Neural progenitor cell (in vitro differentiated cells): Measurements from ENCODE around the gene UBE2K. TPM values are rescaled to one million over a fixed set of nuclear protein-coding genes. Genes with fewer than 3 reads are reported as not detected.

Source experiments
- DNase-seq: peaks from one replicate; pipeline ENCODE4 v3.0.0-alpha.2; 2016; ENCODE audit warnings: low spot score
- H2AFZ ChIP-seq: fragments of 200-600 bp; sonication (generic); replicated peaks from 2 replicates; pipeline ENCODE4 v1.6.1; 2016; ENCODE audit warnings: antibody characterized with exemption
- H3F3A ChIP-seq: fragments of 200-600 bp; sonication (generic); 2 replicates; pipeline ENCODE4 v1.6.1; 2016; ENCODE audit warnings: antibody characterized with exemption, low read depth
- H3K27ac ChIP-seq: fragments of 200-600 bp; sonication (generic); 2 replicates; pipeline ENCODE4 v1.5.1; 2016; ENCODE audit warnings: mild to moderate bottlenecking
- H3K27me3 ChIP-seq: fragments of 200-600 bp; sonication (generic); 2 replicates; pipeline ENCODE4 v1.6.1; 2016; ENCODE audit warnings: mild to moderate bottlenecking, moderate library complexity
- H3K36me3 ChIP-seq: fragments of 200-600 bp; sonication (generic); 2 replicates; pipeline ENCODE4 v1.5.1; 2016
- H3K4me1 ChIP-seq: fragments of 200-600 bp; sonication (generic); 2 replicates; pipeline ENCODE4 v1.6.1; 2016; ENCODE audit warnings: mixed run types
- H3K4me2 ChIP-seq: fragments of 200-600 bp; sonication (generic); 2 replicates; pipeline ENCODE4 v1.6.1; 2016
- H3K4me3 ChIP-seq: fragments of 200-600 bp; sonication (generic); 2 replicates; pipeline ENCODE4 v1.5.1; 2016
- H3K79me2 ChIP-seq: fragments of 200-600 bp; sonication (generic); 2 replicates; pipeline ENCODE4 v1.6.1; 2016; ENCODE audit warnings: low read depth
- H3K9ac ChIP-seq: fragments of 200-600 bp; sonication (generic); 2 replicates; pipeline ENCODE4 v1.6.1; 2016
- H3K9me3 ChIP-seq: fragments of 200-600 bp; sonication (generic); 2 replicates; pipeline ENCODE4 v1.5.1; 2016; ENCODE audit warnings: low read depth
- H4K20me1 ChIP-seq: fragments of 200-600 bp; sonication (generic); 2 replicates; pipeline ENCODE4 v1.6.1; 2016; ENCODE audit warnings: low read depth
- H3K27ac Mint-ChIP-seq: 3 replicates; pipeline ENCODE4 v1.8.0; 2021; ENCODE audit warnings: mixed read lengths
- H3K27me3 Mint-ChIP-seq: 2 replicates; pipeline ENCODE4 v1.8.0; 2022; ENCODE audit warnings: low read depth, mild to moderate bottlenecking, inconsistent platforms, moderate library complexity, mixed read lengths; ENCODE audit not compliant: insufficient read depth
- H3K36me3 Mint-ChIP-seq: 3 replicates; pipeline ENCODE4 v1.8.0; 2021; ENCODE audit warnings: mixed read lengths
- H3K4me1 Mint-ChIP-seq: 3 replicates; pipeline ENCODE4 v1.8.0; 2021; ENCODE audit warnings: mixed read lengths
- H3K4me3 Mint-ChIP-seq: 3 replicates; pipeline ENCODE4 v1.8.0; 2021; ENCODE audit warnings: mild to moderate bottlenecking, moderate library complexity, mixed read lengths
- H3K9me3 Mint-ChIP-seq: 3 replicates; pipeline ENCODE4 v1.8.0; 2020; ENCODE audit warnings: mixed read lengths
- CTCF ChIP-seq: fragments of 200-600 bp; sonication (generic); IDR thresholded peaks from 2 replicates; pipeline ENCODE4 v1.5.1; 2017; ENCODE audit warnings: antibody characterized with exemption, mild to moderate bottlenecking
- EZH2 ChIP-seq: fragments of 200-600 bp; sonication (generic); IDR thresholded peaks from 2 replicates; pipeline ENCODE4 v1.6.1; 2017; ENCODE audit warnings: antibody characterized with exemption, mild to moderate bottlenecking, moderate library complexity
- EZH2phosphoT487 ChIP-seq: fragments of 200-600 bp; sonication (generic); IDR thresholded peaks from 2 replicates; pipeline ENCODE4 v1.6.1; 2017; ENCODE audit warnings: antibody characterized with exemption
- small RNA-seq: library from RNA; depleted of rRNA; stranded (forward); fragments of <200 nt; gene quantifications from one replicate; pipeline ENCODE3, GENCODE V24; 2015
- total RNA-seq: library from RNA; depleted of rRNA; stranded (reverse); fragments of >200 nt; gene quantifications from 2 replicates; pipeline ENCODE4 v1.2.3, GENCODE V29; 2015; ENCODE audit warnings: low replicate concordance

UBE2K gene
- total RNA-seq, 1 donor from 2014 or later: 61.8 TPM

- H3K27me3 Mint-ChIP-seq: no peaks in the 10 kb centered on the region
- Histone ChIP-seq H3K9me3 (no peaks in the 10 kb centered on the region), H3K4me2 (no peak overlapping the region), H3K79me2 (no peaks in the 10 kb centered on the region), H3F3A (peaks cover 20% of the 10 kb centered on the region), H2AFZ (no peak overlapping the region), H3K4me1 (peaks cover 10% of the 10 kb centered on the region), H4K20me1 (peaks cover 13% of the 10 kb centered on the region), H3K4me3 (no peak overlapping the region), H3K27ac (no peak overlapping the region), H3K9ac (no peak overlapping the region), H3K27me3 (no peaks in the 10 kb centered on the region), H3K36me3 (peaks cover 9% of the 10 kb centered on the region)
- H3K27ac Mint-ChIP-seq: no peak overlapping the region
- H3K4me3 Mint-ChIP-seq: no peak overlapping the region
- peaks cover 7% of the 10 kb centered on the region for H3K4me1 Mint-ChIP-seq
- TF ChIP-seq CTCF (no peak), EZH2 (no peak), EZH2phosphoT487 (no peak)
- no peaks in the 10 kb centered on the region for H3K9me3 Mint-ChIP-seq
- DNase-seq: no peak
- peaks cover 33% of the 10 kb centered on the region for H3K36me3 Mint-ChIP-seq
Observed at GRCh38 chr4:39825090-39825489, 127.2 kb downstream of the UBE2K start.

GRCh38 chr4:39825741-39826231 lies 127.8 kb downstream of the UBE2K start:
- no peaks in the 10 kb centered on the region for H3K79me2 ChIP-seq
- Mint-ChIP-seq H3K36me3 (peaks cover 36% of the 10 kb centered on the region), H3K9me3 (no peaks in the 10 kb centered on the region), H3K4me1 (peaks cover 2% of the 10 kb centered on the region), H3K4me3 (no peak overlapping the region), H3K27ac (peak overlapping the region; percentile 46), H3K27me3 (no peaks in the 10 kb centered on the region)
- no peak overlapping the region for H3K4me3 ChIP-seq
- H4K20me1 ChIP-seq: peaks cover 6% of the 10 kb centered on the region
- H3K36me3 ChIP-seq: peaks cover 9% of the 10 kb centered on the region
- no peaks in the 10 kb centered on the region for H3K9me3 ChIP-seq
- no peak overlapping the region for H2AFZ ChIP-seq
- H3K27me3 ChIP-seq: no peaks in the 10 kb centered on the region
- TF ChIP-seq EZH2: no peak
- no peak for TF ChIP-seq EZH2phosphoT487
- no peak for TF ChIP-seq CTCF
- H3K4me2 ChIP-seq: no peak overlapping the region
- no peak overlapping the region for H3K9ac ChIP-seq
- peaks cover 13% of the 10 kb centered on the region for H3F3A ChIP-seq
- no peak overlapping the region for H3K27ac ChIP-seq
- peaks cover 3% of the 10 kb centered on the region for H3K4me1 ChIP-seq
- DNase-seq: no peak

Small RNAs within 50 kb of the gene (small RNA-seq; reads per million reads assigned to genes)
- gene RF00019: not detected
- gene RN7SL558P: not detected

Other genes with a start within 250 kb of the UBE2K start
- 4,656 and 6,671 TPM in 2 replicates for gene RPL9, start 239.2 kb upstream of the UBE2K start, total RNA-seq
- gene LIAS, start 239.1 kb upstream of the UBE2K start, total RNA-seq: 20.5 and 30.5 TPM in 2 replicates
- gene UGDH, start 170.7 kb upstream of the UBE2K start, total RNA-seq: 128 and 157 TPM in 2 replicates
- gene SMIM14, start 59.3 kb upstream of the UBE2K start, total RNA-seq: 43.5 and 91.0 TPM in 2 replicates